ENCODE measurements around the gene PLEKHA8.

- no peak for TF ChIP-seq EZH2 (IDR thresholded peaks at IDR 0.05; ENCODE audit: insufficient read depth, poor library complexity, severe bottlenecking)
- no peak for TF ChIP-seq EZH2phosphoT487 (IDR thresholded peaks at IDR 0.05; ENCODE audit: insufficient read depth, low read depth)
Measured at GRCh38 chr7:30175180-30175579, 147.0 kb downstream of the PLEKHA8 start.
